ENCODE measurements around the gene IRF2BP2.

DNA sequence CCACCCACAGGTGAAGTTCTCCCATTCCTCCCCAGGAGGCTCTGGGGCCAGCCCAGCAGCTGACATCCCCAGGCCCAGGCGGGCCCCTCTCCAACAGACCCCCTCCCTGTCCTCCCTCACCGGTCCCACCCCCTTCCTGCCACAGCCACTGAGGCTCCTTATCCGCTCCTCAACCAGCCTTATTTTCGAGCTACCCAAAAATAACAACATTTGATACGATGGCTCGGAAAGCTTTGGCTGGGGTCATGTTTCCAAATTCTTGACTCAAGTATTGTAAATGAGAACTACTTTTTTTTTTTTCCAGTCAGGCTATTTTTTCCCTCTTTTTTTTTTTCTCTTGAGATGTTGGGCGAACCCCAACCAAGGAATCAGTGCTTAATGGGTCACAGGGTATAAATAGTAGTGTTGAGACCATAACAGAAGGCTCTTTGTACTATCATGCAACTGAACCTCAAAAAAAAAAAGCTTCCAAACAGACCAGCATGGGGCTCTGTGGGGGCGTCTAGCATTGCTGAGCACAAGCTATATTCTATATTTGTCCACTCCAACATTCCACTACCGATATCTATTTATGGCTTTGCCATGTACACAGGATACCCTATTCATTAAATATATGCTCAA, 27.2 kb downstream of the IRF2BP2 start:
- no peak for TF ChIP-seq RAD21 (IDR thresholded peaks at IDR 0.05; ENCODE audit: low read depth)
- no peak for TF ChIP-seq REST (IDR thresholded peaks at IDR 0.05; ENCODE audit: low read depth)
- TF ChIP-seq ZBTB7A (IDR thresholded peaks at IDR 0.05; ENCODE audit: low read depth): no peak
- no peak for TF ChIP-seq USF1 (IDR thresholded peaks at IDR 0.05)
- TF ChIP-seq YY1 (IDR thresholded peaks at IDR 0.05; ENCODE audit: low read depth): no peak
- TF ChIP-seq EP300 (IDR thresholded peaks at IDR 0.05; ENCODE audit: borderline replicate concordance): no peak
- no peak for TF ChIP-seq TEAD4 (IDR thresholded peaks at IDR 0.05)
- TF ChIP-seq, protein P1, sequence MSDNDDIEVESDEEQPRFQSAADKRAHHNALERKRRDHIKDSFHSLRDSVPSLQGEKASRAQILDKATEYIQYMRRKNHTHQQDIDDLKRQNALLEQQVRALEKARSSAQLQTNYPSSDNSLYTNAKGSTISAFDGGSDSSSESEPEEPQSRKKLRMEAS (IDR thresholded peaks at IDR 0.05): no peak
- TF ChIP-seq TCF12 (IDR thresholded peaks at IDR 0.05; ENCODE audit: low read depth): no peak
- TF ChIP-seq EGR1 (IDR thresholded peaks at IDR 0.05): no peak
- no peak for TF ChIP-seq TAF1 (IDR thresholded peaks at IDR 0.05; ENCODE audit: low read depth)
- no peak for TF ChIP-seq FOXM1 (IDR thresholded peaks at IDR 0.05; ENCODE audit: borderline replicate concordance, low read depth)
- no peak for TF ChIP-seq NFIC (IDR thresholded peaks at IDR 0.05)
- TF ChIP-seq CREB1 (IDR thresholded peaks at IDR 0.05; ENCODE audit: low read depth): no peak
